ENCODE data around the gene CDH18.

The CDH18 gene

GRCh38 chr5:19928562-19929421 lies 59.2 kb downstream of the CDH18 start:
- no peak for DNase-seq (ENCODE audit: low read depth)

DNA sequence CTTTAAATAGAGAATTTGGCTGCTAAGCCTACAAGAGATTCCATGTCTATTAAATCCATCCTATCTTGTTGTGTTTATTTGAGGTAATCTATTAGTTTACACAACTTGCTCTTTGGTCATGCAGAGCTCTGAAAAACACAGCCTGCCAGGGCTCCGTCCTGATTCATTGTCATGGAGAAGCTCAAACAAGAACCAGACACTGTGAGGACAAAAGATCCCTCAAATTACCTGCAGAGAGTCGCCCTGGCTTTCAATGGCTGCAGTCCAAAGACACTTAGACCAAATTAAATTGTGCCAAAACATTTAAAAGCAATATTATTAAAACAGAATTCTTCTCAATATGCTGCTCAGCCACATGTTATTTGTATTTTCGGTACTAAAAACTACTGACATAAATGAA lies 60.1 kb downstream of the CDH18 start:
- DNase-seq (ENCODE audit: low read depth) = no peak

- DNase-seq (ENCODE audit: low read depth) = no peak
These were observed 60.8 kb downstream of the CDH18 start for GRCh38 chr5:19927170-19927569.

GRCh38 chr5:19923742-19924141 lies 64.3 kb downstream of the CDH18 start:
- no peak for DNase-seq (ENCODE audit: low read depth)

DNA sequence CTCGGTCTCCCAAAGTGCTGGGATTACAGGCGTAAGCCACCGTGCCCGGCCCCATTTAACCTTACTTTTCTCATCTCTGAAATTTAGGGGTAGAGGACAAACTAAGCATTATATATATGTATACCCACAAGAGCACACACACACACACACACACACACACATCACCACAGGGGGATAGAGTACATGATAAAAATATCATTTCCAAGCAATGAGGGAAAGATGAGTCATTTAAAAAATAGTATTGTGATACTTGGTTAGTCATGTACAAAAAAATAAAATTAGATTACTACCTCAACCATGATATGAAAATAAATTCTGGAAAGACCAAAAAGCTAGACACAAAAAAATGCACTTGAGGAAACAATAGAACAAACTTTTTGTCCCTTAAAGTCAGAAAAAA lies 67.2 kb downstream of the CDH18 start:
- no peak for DNase-seq (ENCODE audit: low read depth)

- DNase-seq (ENCODE audit: low read depth) = no peak
These were observed 69.2 kb downstream of the CDH18 start for GRCh38 chr5:19918780-19919179.

- DNase-seq (ENCODE audit: low read depth) = no peak
These were observed 70.3 kb downstream of the CDH18 start for GRCh38 chr5:19917588-19918122.

DNA sequence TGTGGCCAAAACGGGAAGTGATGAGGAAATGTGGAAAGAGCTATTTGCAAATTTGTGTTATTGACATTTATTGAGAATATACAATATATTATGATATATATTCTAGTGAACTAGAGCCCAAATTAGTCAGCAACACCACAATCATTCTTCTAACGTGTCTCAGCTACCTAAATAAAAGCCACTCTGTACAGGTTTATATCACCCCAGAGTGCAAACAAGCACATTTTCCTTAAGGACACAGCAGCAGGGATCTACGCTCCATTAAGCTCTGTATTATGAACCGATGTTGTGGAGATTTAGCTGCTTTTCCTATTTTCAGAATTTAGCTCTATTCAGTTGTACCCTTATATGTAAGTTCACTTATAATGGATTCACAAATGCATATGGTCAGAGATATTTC lies 77.9 kb downstream of the CDH18 start:
- no peak for DNase-seq (ENCODE audit: low read depth)

DNA sequence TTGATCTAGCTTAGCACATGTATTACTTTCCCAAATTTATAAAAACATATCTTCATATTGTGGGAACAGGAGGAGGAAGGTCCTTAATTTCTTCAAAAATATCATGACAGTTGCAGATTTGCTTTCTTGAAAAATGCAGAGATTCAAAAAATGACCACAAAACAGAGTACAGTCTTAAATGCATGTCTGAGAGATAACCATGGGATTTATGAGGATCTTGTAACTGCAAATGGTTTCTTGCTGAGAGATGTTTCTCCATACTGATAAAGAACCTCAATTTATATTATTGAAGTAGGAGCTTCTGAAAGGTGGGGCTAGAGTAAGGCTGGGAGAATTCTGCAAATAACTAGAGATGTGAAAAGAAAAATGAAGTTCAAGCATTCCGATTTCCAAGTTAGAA lies 83.2 kb downstream of the CDH18 start:
- DNase-seq (ENCODE audit: low read depth) = no peak

GRCh38 chr5:19903611-19904010 lies 84.4 kb downstream of the CDH18 start:
- DNase-seq (ENCODE audit: low read depth) = no peak

GRCh38 chr5:19902316-19902934 lies 85.6 kb downstream of the CDH18 start:
- no peak for DNase-seq (ENCODE audit: low read depth)

DNA sequence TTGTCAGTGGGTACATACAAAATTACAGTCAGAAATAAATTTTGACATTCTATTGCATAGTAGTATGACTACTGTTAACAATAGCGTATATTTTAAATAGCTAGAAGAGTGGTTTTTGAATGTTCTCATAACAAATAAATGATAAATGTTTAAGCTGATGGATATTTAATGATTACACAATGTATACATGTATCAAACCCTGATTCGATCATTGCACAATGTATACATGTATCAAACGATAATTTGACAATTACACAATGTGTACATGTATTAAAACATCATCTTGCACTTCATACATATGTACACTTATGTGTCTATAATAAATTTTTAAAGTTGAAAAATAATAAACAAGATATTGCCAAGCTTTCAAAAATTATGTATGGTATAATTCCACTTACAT lies 87.7 kb downstream of the CDH18 start:
- no peak for DNase-seq (ENCODE audit: low read depth)

GRCh38 chr5:19891658-19892057 lies 96.3 kb downstream of the CDH18 start:
- DNase-seq (ENCODE audit: low read depth) = no peak

GRCh38 chr5:19886123-19886917 lies 101.7 kb downstream of the CDH18 start:
- no peak for DNase-seq (ENCODE audit: low read depth)

DNA sequence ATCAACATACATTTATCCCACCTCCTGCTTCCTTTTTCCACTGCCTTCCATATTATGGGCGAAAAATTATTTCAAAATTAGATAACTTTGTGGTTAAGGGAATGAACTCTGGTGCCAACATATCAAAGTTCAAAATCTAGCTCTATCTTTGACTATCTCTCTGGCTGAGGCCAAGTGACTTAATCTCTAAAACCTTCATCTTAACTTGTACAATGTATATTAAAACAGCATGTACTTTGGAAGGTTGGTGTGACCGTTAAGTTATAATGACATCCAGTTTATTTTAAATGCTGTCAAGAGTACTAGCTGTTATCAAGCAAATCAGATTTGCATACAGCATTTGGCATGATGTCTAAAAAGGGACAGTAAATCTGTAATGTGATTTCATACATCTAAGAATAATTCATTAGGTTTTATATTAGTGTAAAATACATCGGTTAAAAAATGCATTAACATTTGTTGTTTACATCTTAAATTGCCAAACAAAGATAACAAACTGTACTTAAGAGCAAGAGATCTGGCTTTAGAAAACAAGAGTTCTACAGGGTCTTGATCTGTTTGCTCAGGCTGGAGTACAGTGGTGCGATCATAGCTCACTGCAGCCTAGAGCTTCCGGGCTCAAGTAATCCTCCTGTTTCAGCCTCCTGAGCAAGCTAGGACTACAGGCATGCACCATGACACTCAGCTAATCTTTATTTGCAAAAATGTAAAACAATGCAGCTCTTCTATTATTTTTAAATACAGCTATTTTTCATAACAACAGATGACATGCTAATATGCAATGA lies 102.8 kb downstream of the CDH18 start:
- no peak for DNase-seq (ENCODE audit: low read depth)

GRCh38 chr5:19880859-19881436 lies 107.1 kb downstream of the CDH18 start:
- DNase-seq (ENCODE audit: low read depth) = no peak

- no peak for DNase-seq (ENCODE audit: low read depth)
These were observed 107.5 kb downstream of the CDH18 start for GRCh38 chr5:19880458-19880857.

DNA sequence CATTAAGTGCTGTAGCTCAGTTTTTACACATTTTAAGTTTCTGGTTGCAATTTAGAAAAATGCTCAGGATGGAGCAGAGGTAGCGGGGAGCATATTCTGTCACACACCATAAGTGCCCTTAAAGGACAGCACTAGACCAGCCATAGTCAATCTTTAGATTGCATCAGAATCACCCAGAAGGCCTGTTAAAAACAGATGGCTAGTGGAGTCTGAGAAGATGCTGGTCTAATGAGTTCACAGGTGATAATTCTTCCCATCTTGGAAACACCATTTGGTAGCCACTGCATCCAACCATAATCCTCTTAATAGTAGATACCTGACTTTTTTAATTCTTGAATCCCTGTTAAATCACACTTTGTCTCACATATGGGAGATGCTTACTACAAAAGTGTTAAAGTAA lies 113.2 kb downstream of the CDH18 start:
- DNase-seq (ENCODE audit: low read depth) = no peak

- DNase-seq (ENCODE audit: low read depth) = no peak
These were observed 121.9 kb downstream of the CDH18 start for GRCh38 chr5:19866090-19866450.

DNA sequence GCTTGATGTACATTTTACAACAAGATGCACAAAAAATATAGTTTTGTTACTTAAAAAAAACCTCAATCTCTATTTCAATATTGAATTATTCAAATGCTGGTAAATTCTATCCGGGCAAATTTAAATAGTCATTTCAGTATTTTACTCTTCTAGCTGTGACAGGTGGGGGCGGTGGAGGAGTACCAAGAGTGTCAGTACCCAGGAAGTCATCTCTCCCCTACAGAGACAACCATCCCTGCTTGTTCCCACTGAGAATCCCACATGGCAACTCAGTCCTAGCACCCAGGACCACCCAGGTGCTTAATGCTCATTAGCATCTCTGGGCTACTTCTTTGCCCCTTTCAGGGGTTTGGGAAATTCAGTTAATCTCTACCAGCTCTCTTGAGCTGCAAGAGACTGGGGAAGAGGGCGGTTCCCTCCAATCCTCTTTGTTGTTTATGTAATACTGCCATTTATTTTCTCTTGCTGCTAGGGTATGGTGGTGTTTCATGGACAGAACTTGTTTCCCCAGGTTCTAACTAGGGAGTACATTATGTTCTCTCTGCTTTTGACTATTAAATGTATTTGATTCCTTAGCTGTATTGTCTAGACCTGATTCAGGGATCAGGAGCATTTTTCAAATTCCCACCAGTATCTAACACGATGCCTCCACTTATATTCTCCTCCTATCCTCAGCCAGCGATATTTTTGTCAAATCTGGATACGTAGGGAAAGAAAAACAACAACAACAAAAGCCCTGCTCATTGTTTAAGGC lies 122.5 kb downstream of the CDH18 start:
- no peak for DNase-seq (ENCODE audit: low read depth)

DNA sequence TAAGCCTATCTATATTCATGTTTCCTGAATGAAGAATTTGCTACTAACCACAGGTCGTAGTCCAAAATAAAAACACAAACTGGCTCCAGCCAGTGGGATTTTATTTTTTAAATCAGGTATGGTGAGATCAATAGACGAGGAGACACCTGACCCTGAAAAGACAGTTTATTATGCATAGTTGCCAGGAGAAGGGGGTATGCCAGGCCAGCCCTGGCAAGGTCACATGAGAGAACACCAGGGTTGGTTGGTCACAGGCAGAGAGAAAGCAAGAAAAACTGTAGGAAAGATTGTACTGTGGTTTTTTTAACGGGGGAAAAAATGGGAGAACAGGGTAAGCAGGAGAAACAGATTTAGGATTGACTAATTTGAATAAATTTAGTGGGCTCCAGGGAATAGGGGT lies 125.3 kb downstream of the CDH18 start:
- no peak for DNase-seq (ENCODE audit: low read depth)

All from stimulated activated CD4-positive, alpha-beta T cell treated with anti-CD3 and anti-CD28 coated beads, Interleukin-2, amount 100 ng/mL, for 4 hours (primary cell).